AG09319 (cell line): ENCODE measurements around the gene CXCR6.

Source experiments
- DNase-seq: peaks from one replicate; pipeline ENCODE4 v3.0.0-alpha.2; 2010; ENCODE audit warnings: low read depth; ENCODE audit errors: extremely low read depth
- TF ChIP-seq, protein P1 (sequence below): IDR thresholded peaks from 2 replicates; pipeline ENCODE4 v1.5.1; 2011; ENCODE audit warnings: low read depth, mild to moderate bottlenecking, inconsistent platforms, low read length, moderate library complexity

The CXCR6 gene

GRCh38 chr3:45978006-45978761, 34.9 kb downstream of the CXCR6 start:
- no peak for DNase-seq
- TF ChIP-seq, protein P1, sequence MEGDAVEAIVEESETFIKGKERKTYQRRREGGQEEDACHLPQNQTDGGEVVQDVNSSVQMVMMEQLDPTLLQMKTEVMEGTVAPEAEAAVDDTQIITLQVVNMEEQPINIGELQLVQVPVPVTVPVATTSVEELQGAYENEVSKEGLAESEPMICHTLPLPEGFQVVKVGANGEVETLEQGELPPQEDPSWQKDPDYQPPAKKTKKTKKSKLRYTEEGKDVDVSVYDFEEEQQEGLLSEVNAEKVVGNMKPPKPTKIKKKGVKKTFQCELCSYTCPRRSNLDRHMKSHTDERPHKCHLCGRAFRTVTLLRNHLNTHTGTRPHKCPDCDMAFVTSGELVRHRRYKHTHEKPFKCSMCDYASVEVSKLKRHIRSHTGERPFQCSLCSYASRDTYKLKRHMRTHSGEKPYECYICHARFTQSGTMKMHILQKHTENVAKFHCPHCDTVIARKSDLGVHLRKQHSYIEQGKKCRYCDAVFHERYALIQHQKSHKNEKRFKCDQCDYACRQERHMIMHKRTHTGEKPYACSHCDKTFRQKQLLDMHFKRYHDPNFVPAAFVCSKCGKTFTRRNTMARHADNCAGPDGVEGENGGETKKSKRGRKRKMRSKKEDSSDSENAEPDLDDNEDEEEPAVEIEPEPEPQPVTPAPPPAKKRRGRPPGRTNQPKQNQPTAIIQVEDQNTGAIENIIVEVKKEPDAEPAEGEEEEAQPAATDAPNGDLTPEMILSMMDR: no peak

DNA sequence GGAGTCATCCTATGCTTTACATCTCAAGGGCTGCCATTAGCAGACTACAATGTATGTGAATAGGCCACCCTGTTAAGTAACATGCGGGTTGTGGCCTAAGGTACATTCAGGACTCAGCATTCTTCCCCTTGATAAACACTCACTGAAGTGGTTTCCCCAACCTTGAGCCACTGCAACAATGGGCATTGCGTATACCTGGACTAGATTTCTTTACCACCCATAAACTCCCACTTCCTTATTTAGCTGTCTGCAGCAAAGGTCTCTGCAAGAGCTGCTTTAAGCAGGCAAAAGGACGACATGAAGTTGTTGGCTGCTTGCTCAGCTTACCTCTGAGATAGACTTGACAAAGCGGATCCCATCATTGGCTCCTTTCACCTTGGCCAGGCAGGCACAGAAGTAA, 36.1 kb downstream of the CXCR6 start:
- no peak for DNase-seq
- TF ChIP-seq, protein P1: no peak

DNA sequence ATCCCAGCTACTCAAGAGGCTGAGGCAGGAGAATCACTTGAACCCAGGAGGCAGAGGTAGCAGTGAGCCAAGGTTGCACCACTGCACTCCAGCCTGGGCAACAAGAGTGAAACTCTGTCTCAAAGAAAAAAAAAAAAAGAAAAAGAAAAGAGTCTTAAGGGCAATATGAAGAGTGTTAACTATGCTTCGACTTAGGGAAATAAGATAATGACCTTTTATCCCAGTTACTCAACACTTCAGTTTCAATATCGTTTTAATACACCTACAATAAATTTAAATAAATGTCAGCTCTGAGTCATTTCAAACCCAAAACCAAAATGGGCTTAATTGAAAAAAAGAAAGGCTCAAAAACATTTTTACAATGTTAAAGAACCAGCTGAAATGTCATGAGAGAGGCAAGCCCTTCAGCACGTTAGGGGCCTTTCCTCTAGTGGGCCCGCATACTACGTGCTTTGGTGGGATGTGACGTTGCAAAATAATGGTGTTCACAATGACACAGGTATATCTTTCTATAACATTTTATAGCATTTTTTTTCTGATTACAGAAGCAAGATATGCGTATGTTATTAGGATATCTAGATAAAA, 37.1 kb downstream of the CXCR6 start:
- no peak for DNase-seq
- TF ChIP-seq, protein P1: no peak

GRCh38 chr3:45980819-45981218, 37.6 kb downstream of the CXCR6 start:
- no peak for DNase-seq
- TF ChIP-seq, protein P1: no peak

GRCh38 chr3:45981346-45982074, 38.2 kb downstream of the CXCR6 start:
- no peak for DNase-seq
- TF ChIP-seq, protein P1: no peak

- DNase-seq: no peak
- TF ChIP-seq, protein P1: no peak
Observed at GRCh38 chr3:45983770-45984169, 40.5 kb downstream of the CXCR6 start.
